GM12878 (cell line): ENCODE measurements around the gene PDE6B. TPM values are rescaled to one million over a fixed set of nuclear protein-coding genes. Genes with fewer than 3 reads are reported as not detected.

Source experiments
- ATAC-seq: fragments of 200-7000 bp; cut with Tn5 transposase; 3 replicates; pipeline ENCODE4 v1.9.1; 2020; ENCODE audit warnings: mild to moderate bottlenecking, moderate library complexity
- BruUV-seq: library from RNA; stranded (reverse); fragments of 400-500 nt; replicated peaks from 2 replicates; lab custom pipeline; 2021; lab: Mats Ljungman, UMichigan
- CTCF ChIA-PET: fragments of 300-600 bp; sonication (Branson Sonifier 250); formaldehyde crosslinking; extraction: SDS; loops from one replicate; lab custom pipeline; 2021; ENCODE audit warnings: inconsistent platforms; lab: Yijun Ruan, JAX
- POLR2A ChIA-PET: fragments of 350-600 bp; formaldehyde crosslinking; extraction: SDS; loops from one replicate; lab custom pipeline; 2021; ENCODE audit warnings: inconsistent platforms; lab: Charles Lee
- RAD21 ChIA-PET: fragments of 300-600 bp; sonication (Branson Sonifier 250); formaldehyde crosslinking; loops from one replicate; lab custom pipeline; 2023; ENCODE audit warnings: antibody characterized with exemption; ENCODE audit not compliant: unreplicated experiment; lab: Charles Lee
- SMC1A ChIA-PET: fragments of 300-600 bp; sonication (Branson Sonifier 250); formaldehyde crosslinking; loops from one replicate; lab custom pipeline; 2023; ENCODE audit not compliant: unreplicated experiment, uncharacterized antibody; lab: Charles Lee
- DNase-seq: peaks from one replicate; pipeline ENCODE4 v3.0.0-alpha.2; 2011; ENCODE audit warnings: low read depth, low spot score
- FAIRE-seq: peaks from 3 replicates; lab custom pipeline; 2011; peaks lifted over from hg19 to GRCh38; lab: Jason Lieb, UNC
- H2AFZ ChIP-seq: 2 replicates; pipeline ENCODE4 v1.6.0; 2011; ENCODE audit warnings: low read depth, low read length, control low read depth; ENCODE audit not compliant: control insufficient read depth
- H3K27ac ChIP-seq: 2 replicates; pipeline ENCODE4 v1.5.1; 2011; ENCODE audit warnings: control low read depth; ENCODE audit not compliant: control insufficient read depth, insufficient read depth
- H3K27me3 ChIP-seq, 2 experiments: replicated peaks in 1 of 2; 2 replicates each; pipeline versions ENCODE4 v1.6.0 to v1.6.1; 2011; ENCODE audit warnings: low read length in 1 of 2; ENCODE audit not compliant: control insufficient read depth in 2 of 2, insufficient read depth in 2 of 2
- H3K36me3 ChIP-seq, 2 experiments: 2 replicates each; pipeline ENCODE4 v1.5.1; 2011; ENCODE audit warnings: low read length in 1 of 2; ENCODE audit not compliant: control insufficient read depth in 2 of 2, insufficient read depth in 2 of 2
- H3K4me1 ChIP-seq: 2 replicates; pipeline ENCODE4 v1.6.1; 2011; ENCODE audit warnings: mild to moderate bottlenecking, low read length, moderate library complexity, mixed read lengths; ENCODE audit not compliant: control insufficient read depth, insufficient read depth
- H3K4me2 ChIP-seq: 2 replicates; pipeline ENCODE4 v1.6.0; 2011; ENCODE audit warnings: control low read depth; ENCODE audit not compliant: control insufficient read depth, insufficient read depth
- H3K4me3 ChIP-seq: fragments of 200-600 bp; sonication (generic); 2 replicates; pipeline ENCODE4 v1.5.1; 2016
- H3K79me2 ChIP-seq: 2 replicates; pipeline ENCODE4 v1.6.0; 2011; ENCODE audit warnings: low read length; ENCODE audit not compliant: control insufficient read depth, insufficient read depth
- H3K9ac ChIP-seq: 2 replicates; pipeline ENCODE4 v1.8.0; 2011; ENCODE audit warnings: low read length, control low read depth, mixed read lengths; ENCODE audit not compliant: control insufficient read depth, insufficient read depth
- H3K9me3 ChIP-seq: replicated peaks from 3 replicates; pipeline ENCODE4 v1.5.1; 2011; ENCODE audit warnings: mild to moderate bottlenecking, low read length; ENCODE audit not compliant: control insufficient read depth, insufficient read depth
- H4K20me1 ChIP-seq: 2 replicates; pipeline ENCODE4 v1.6.0; 2011; ENCODE audit not compliant: control insufficient read depth, insufficient read depth
- CHD2 ChIP-seq: IDR thresholded peaks from 2 replicates; pipeline ENCODE4 v1.6.1; 2011; ENCODE audit warnings: low read depth, low read length, improper control_type of control experiment, borderline replicate concordance
- FOXK2 ChIP-seq: fragments of 450-650 bp; IDR thresholded peaks from 2 replicates; pipeline ENCODE4 v1.6.1; 2017; ENCODE audit warnings: mild to moderate bottlenecking, moderate library complexity
- KDM1A ChIP-seq: fragments of 200-600 bp; sonication (generic); IDR thresholded peaks from 2 replicates; pipeline ENCODE4 v1.6.1; 2016; ENCODE audit warnings: borderline replicate concordance
- PKNOX1 ChIP-seq: fragments of 450-650 bp; IDR thresholded peaks from 2 replicates; pipeline ENCODE4 v1.6.1; 2016; ENCODE audit warnings: mild to moderate bottlenecking
- SMAD1 ChIP-seq: fragments of 450-650 bp; IDR thresholded peaks from 2 replicates; pipeline ENCODE4 v1.6.1; 2018; ENCODE audit warnings: mild to moderate bottlenecking, low read depth; ENCODE audit not compliant: partially characterized antibody
- SMAD5 ChIP-seq: IDR thresholded peaks from 2 replicates; pipeline ENCODE4 v1.6.1; 2016; ENCODE audit warnings: antibody characterized with exemption, low read depth
- STAT1 ChIP-seq: fragments of 450-650 bp; conservative IDR thresholded peaks from 2 replicates; pipeline ENCODE4 v1.6.1; 2014; ENCODE audit warnings: antibody characterized with exemption, mild to moderate bottlenecking
- TCF12 ChIP-seq: IDR thresholded peaks from 2 replicates; pipeline ENCODE4 v1.6.1; 2011; ENCODE audit warnings: low read depth, mild to moderate bottlenecking, low read length
- WGBS: methylation state at CpG from one replicate; pipeline ENCODE4 v1.1.6; 2016; ENCODE audit warnings: low lambda C conversion rate; ENCODE audit not compliant: insufficient replicate concordance, insufficient coverage; ENCODE audit errors: missing lambda C conversion rate; 5-methylcytosine and 5-hydroxymethylcytosine counted together
- in situ Hi-C: fragments of 300-500 bp; cut with MboI; formaldehyde crosslinking; loops from 9 replicates; pipeline ENCODE4 v1.14.3; 2018; ENCODE audit warnings: mixed read lengths
- intact Hi-C: fragments of 100-400 bp; cut with micrococcal nuclease; formaldehyde crosslinking; loops from one replicate; pipeline ENCODE4 v1.14.2; 2022; ENCODE audit not compliant: unreplicated experiment
- polyA plus RNA-seq, 11 experiments: library from polyadenylated mRNA; depleted of rRNA in 4 of 11; unstranded in 6 of 11; stranded (reverse) in 5 of 11; fragments of >200 nt; fragmentation: Nextera tagmentation in 4 of 11; fragmentation: Illumina TruSeq in 1 of 11; extraction: Ambion mirVana in 4 of 11; extraction: Trizol in 1 of 11; gene quantifications; 1 replicate in 1 of 11; 2 replicates in 10 of 11; pipeline versions ENCODE4 v1.2.1 to v1.2.3, GENCODE V29; 2011 to 2016; ENCODE audit warnings: inconsistent platforms in 2 of 11, missing spikeins in 2 of 11, low read depth in 1 of 11
- total RNA-seq, 4 experiments: library from RNA; depleted of rRNA in 3 of 4; stranded (reverse); fragments of >200 nt in 3 of 4; fragmentation: Illumina TruSeq in 1 of 4; extraction: Trizol in 1 of 4; gene quantifications; 2 replicates each; pipeline versions ENCODE4 v1.2.1 to v1.2.3, GENCODE V29; 2013 to 2021

PDE6B gene
- total and polyA plus RNA-seq, 10 of the 15 experiments (the other 5 are each of a cell fraction or from before 2014, with no cell fraction given), result 2.6 to 6.4 (median 3.8) TPM

GRCh38 chr4:600850-601515, 24.4 kb upstream of the PDE6B start (continued):
- TF ChIP-seq SMAD5 (no peak), SMAD1 (no peak)

GRCh38 chr4:601612-602558, 23.5 kb upstream of the PDE6B start:
- Histone ChIP-seq H3K79me2 (no peaks in the 10 kb centered on the region), H4K20me1 (no peaks in the 10 kb centered on the region), H3K27me3 (no peaks in the 10 kb centered on the region), H3K27ac (no peak overlapping the region), H3K36me3 (no peaks in the 10 kb centered on the region), H3K9me3 (peaks cover 2% of the 10 kb centered on the region; the same call in 1 of the 3 replicates), H2AFZ (no peak overlapping the region), H3K9ac (no peak overlapping the region), H3K4me3 (no peak overlapping the region), H3K4me2 (no peak overlapping the region), H3K4me1 (no peaks in the 10 kb centered on the region)
- TF ChIP-seq PKNOX1, result no peak
- TF ChIP-seq FOXK2, result no peak
- TF ChIP-seq STAT1, result no peak
- no peak for TF ChIP-seq TCF12
- no peak for TF ChIP-seq CHD2
- no peak for TF ChIP-seq KDM1A
- ChIA-PET RAD21 (interaction anchor here (0.8 to 1.3 kb wide), 5 partner anchors 72 to 385 kb away, joined by 3 to 7 read pairs (median 3); partner anchors contain the start of genes ATP5ME, IDUA and MYL5), CTCF (interaction anchor here (1.0 to 1.7 kb wide), 4 partner anchors 9 to 357 kb away, joined by 3 to 6 read pairs (median 4); partner anchors contain the start of genes ATP5ME and MYL5), POLR2A (no interaction called here), SMC1A (interaction anchor here (1.2 to 1.5 kb wide), 2 partner anchors 14 to 99 kb away, joined by 5 to 7 read pairs; no protein-coding TSS in a partner anchor)
- no TSS peak for BruUV-seq
- in situ Hi-C loops (no loop called here), intact Hi-C loops (no loop called here)
- DNase-seq (no peak), FAIRE-seq (no peak), ATAC-seq (no peak)
- 50% methylated on average over 24 of the region's 24 CpGs for WGBS
